Activated naive CD4-positive, alpha-beta T cell treated with anti-CD3 and anti-CD28 coated beads, Interleukin-2, amount 50 U/mL, for 24 hours (primary cell): ENCODE measurements around the gene STEAP2.
A peak's percentile ranks its signal among the peaks of the same experiment; 100 is the strongest.

Experiments used
- H3K27ac Mint-ChIP-seq: one replicate; pipeline ENCODE4 v1.8.0; 2021; ENCODE audit warnings: mild to moderate bottlenecking, mixed read lengths
- H3K27me3 Mint-ChIP-seq: one replicate; pipeline ENCODE4 v1.8.0; 2021; ENCODE audit warnings: mixed read lengths
- H3K36me3 Mint-ChIP-seq: one replicate; pipeline ENCODE4 v1.8.0; 2021; ENCODE audit warnings: mixed read lengths
- H3K4me1 Mint-ChIP-seq: one replicate; pipeline ENCODE4 v1.8.0; 2021; ENCODE audit warnings: mixed read lengths
- H3K4me3 Mint-ChIP-seq: one replicate; pipeline ENCODE4 v1.8.0; 2021; ENCODE audit warnings: mild to moderate bottlenecking, mixed read lengths
- H3K9me3 Mint-ChIP-seq: one replicate; pipeline ENCODE4 v1.8.0; 2021; ENCODE audit warnings: mixed read lengths

STEAP2 gene

GRCh38 chr7:90211391-90212148 lies at the start of gene STEAP2:
STEAP2 (plus strand) TSS chr7:90211740; CDS start chr7:90225083, 13,343 bp downstream.
- Mint-ChIP-seq H3K4me3 (peak within 1 kb of the TSS; percentile 40), H3K27ac (no peak within 1 kb of the TSS), H3K4me1 (peaks cover 5% of the 10 kb centered on the region), H3K36me3 (no peaks in the 10 kb centered on the region), H3K27me3 (peaks cover 14% of the 10 kb centered on the region), H3K9me3 (no peaks in the 10 kb centered on the region)

DNA sequence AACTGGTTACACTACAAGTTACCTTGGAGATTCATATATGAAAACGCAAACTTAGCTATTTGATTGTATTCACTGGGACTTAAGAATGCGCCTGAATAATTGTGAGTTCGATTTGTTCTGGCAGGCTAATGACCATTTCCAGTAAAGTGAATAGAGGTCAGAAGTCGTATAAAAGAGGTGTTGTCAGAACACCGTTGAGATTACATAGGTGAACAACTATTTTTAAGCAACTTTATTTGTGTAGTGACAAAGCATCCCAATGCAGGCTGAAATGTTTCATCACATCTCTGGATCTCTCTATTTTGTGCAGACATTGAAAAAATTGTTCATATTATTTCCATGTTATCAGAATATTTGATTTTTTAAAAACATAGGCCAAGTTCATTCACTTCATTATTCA lies 48.0 kb upstream of the STEAP2 start:
- no peak overlapping the region for H3K4me3 Mint-ChIP-seq
- H3K4me1 Mint-ChIP-seq, result no peaks in the 10 kb centered on the region
- H3K9me3 Mint-ChIP-seq, result no peaks in the 10 kb centered on the region
- no peak overlapping the region for H3K27ac Mint-ChIP-seq
- H3K36me3 Mint-ChIP-seq, result no peaks in the 10 kb centered on the region
- peaks cover 20% of the 10 kb centered on the region for H3K27me3 Mint-ChIP-seq

DNA sequence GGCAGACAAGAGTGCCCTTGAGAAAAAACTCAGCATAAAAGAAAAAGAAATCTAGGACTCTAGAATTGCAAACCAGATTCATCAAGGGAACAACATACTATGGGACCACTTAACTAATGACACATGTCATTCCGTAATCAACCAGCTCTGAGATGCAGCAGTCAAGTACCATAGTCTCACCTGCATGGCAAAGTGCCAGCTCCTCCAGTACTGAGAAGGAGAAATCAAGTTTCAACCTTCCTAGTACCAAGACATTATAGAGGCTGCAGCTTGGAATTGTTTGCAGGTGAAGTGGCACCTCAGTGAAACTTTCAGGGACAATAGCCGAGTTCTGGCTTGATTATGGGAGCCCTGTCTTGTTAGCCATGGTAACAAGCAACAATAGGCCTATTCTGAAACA lies 45.8 kb upstream of the STEAP2 start:
- no peaks in the 10 kb centered on the region for H3K4me1 Mint-ChIP-seq
- H3K27me3 Mint-ChIP-seq, result peaks cover 23% of the 10 kb centered on the region
- no peaks in the 10 kb centered on the region for H3K36me3 Mint-ChIP-seq
- H3K4me3 Mint-ChIP-seq, result no peak overlapping the region
- peaks cover 5% of the 10 kb centered on the region for H3K9me3 Mint-ChIP-seq
- no peak overlapping the region for H3K27ac Mint-ChIP-seq

- Mint-ChIP-seq H3K4me1 (no peaks in the 10 kb centered on the region), H3K4me3 (no peak overlapping the region), H3K36me3 (no peaks in the 10 kb centered on the region), H3K9me3 (peaks cover 5% of the 10 kb centered on the region), H3K27ac (no peak overlapping the region), H3K27me3 (peaks cover 27% of the 10 kb centered on the region)
These were observed 45.4 kb upstream of the STEAP2 start for GRCh38 chr7:90166153-90166552.

GRCh38 chr7:90167361-90167760 lies 44.2 kb upstream of the STEAP2 start:
- no peaks in the 10 kb centered on the region for H3K4me1 Mint-ChIP-seq
- H3K27me3 Mint-ChIP-seq, result peaks cover 36% of the 10 kb centered on the region
- H3K4me3 Mint-ChIP-seq, result no peak overlapping the region
- peaks cover 5% of the 10 kb centered on the region for H3K9me3 Mint-ChIP-seq
- H3K36me3 Mint-ChIP-seq, result no peaks in the 10 kb centered on the region
- H3K27ac Mint-ChIP-seq, result no peak overlapping the region

DNA sequence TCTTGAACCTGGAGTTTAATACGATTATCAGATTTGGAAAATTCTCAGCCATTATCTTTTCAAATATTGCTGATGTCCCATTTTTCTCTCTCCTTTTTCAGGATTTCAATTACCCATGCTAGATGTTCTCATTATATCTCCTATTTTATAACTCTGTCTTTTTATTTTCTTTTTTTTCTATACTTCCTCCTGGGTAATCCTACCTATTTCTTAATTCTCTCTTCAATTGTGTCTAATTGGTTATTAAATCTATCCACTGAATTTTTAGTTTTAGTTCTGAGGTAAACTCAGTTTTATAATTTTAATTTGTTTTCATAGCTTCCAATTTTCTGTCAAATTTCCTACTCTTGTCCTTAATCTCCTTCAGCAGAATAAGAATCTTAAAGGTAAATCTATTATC lies 41.6 kb upstream of the STEAP2 start:
- Mint-ChIP-seq H3K4me1 (no peaks in the 10 kb centered on the region), H3K27ac (no peak overlapping the region), H3K4me3 (no peak overlapping the region), H3K27me3 (peaks cover 32% of the 10 kb centered on the region), H3K36me3 (no peaks in the 10 kb centered on the region), H3K9me3 (peaks cover 5% of the 10 kb centered on the region)

DNA sequence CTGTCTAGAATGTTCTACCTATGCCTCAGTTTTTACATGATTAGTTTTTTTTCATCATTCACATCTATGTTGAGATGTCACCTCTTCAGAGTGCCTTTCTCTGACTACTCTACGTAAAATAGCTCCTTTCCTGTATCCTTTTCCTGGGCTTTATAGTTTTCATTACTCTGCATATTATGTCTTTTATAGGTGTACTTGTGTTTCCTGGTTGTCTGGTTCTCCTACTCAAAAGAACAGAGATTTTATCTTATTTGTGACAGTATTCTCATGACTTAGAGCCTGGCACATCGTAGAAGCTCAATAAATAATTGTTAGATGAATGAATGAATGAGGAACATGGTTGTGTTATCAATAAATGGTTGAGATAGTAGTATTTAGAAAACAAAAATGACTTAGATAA lies 39.4 kb upstream of the STEAP2 start:
- Mint-ChIP-seq H3K27me3 (peaks cover 25% of the 10 kb centered on the region), H3K9me3 (peaks cover 5% of the 10 kb centered on the region), H3K36me3 (no peaks in the 10 kb centered on the region), H3K27ac (no peak overlapping the region), H3K4me1 (no peaks in the 10 kb centered on the region), H3K4me3 (no peak overlapping the region)

- H3K27ac Mint-ChIP-seq, result no peak overlapping the region
- no peaks in the 10 kb centered on the region for H3K36me3 Mint-ChIP-seq
- peaks cover 5% of the 10 kb centered on the region for H3K9me3 Mint-ChIP-seq
- H3K4me3 Mint-ChIP-seq, result no peak overlapping the region
- no peaks in the 10 kb centered on the region for H3K4me1 Mint-ChIP-seq
- H3K27me3 Mint-ChIP-seq, result peaks cover 24% of the 10 kb centered on the region
These were observed 38.9 kb upstream of the STEAP2 start for GRCh38 chr7:90172624-90173023.

DNA sequence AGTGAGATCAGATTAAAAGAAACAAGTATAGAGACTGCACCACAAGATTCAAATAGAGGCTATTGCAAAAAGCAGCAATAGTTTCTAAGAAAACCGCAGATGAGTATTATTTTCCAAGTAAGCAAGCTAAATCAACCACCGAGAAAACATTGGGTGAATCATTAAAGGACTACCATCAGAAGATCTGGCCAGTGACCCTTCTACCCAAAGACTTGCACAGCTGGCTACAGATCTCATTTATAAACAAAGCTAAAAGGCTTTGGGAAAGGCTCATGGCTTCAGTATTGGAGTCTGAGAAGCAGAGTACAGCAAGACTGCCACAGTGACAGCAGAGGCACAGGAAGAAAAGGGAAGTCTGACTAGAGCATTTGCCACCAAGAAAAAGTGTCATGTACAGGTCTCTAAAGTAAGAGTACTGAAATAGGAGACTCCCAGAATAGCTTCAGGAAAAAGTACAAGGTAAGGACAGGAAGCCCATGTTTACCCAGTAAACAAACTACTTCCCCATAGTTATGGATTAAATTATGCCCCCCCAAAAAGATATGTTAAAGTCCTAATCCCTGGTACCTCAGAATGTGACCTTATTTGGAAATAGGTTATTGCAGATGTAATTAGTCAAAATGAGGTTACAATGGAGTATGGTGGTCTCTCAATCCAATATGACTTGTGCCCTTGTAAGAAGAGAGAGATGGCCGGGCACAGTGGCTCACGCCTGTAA lies 38.3 kb upstream of the STEAP2 start:
- no peak overlapping the region for H3K4me3 Mint-ChIP-seq
- H3K27me3 Mint-ChIP-seq, result peaks cover 24% of the 10 kb centered on the region
- no peaks in the 10 kb centered on the region for H3K36me3 Mint-ChIP-seq
- no peaks in the 10 kb centered on the region for H3K4me1 Mint-ChIP-seq
- H3K27ac Mint-ChIP-seq, result no peak overlapping the region
- H3K9me3 Mint-ChIP-seq, result peaks cover 5% of the 10 kb centered on the region

DNA sequence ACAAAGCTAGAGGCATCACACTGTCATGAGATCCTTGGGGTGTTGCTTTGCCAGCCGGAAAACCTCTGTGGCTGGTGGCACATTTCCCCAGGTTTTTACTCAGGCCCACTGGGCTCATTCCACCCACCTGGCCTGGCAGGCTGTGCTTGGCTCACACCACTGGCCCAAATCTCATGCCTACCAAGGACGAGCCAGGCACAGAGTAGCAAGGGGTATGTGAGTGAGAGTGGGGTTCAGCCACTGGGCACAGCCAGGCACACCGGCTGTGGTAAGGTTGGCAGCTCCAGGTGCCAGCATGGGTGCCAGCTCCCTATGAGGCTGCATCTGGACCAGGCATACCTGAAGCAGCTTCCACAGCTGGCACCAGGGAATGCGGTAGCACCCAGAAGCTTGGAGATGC lies 35.9 kb upstream of the STEAP2 start:
- Mint-ChIP-seq H3K4me1 (peaks cover 19% of the 10 kb centered on the region), H3K9me3 (no peaks in the 10 kb centered on the region), H3K27ac (no peak overlapping the region), H3K27me3 (peaks cover 20% of the 10 kb centered on the region), H3K4me3 (no peak overlapping the region), H3K36me3 (no peaks in the 10 kb centered on the region)

DNA sequence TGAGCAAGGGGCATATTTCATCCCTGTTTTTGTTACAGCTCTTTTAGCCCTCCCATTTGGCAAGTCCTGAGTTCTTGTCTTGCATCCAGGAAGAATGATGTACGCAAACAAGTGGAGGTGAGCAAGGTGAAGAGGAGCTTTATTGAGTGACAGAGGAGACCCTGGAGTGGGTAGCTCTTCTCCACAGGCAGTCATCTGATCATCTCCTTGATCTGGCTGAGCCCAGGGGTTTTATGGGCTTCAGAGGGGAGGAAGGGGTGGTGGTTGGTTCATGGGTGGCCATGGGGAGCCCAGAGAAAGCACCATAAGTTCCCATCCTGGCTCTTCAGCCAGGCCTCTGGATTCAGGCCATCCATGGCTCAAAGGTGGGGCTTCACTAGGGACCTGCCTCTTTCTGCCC lies 35.3 kb upstream of the STEAP2 start:
- H3K4me3 Mint-ChIP-seq, result no peak overlapping the region
- no peak overlapping the region for H3K27ac Mint-ChIP-seq
- H3K4me1 Mint-ChIP-seq, result peaks cover 19% of the 10 kb centered on the region
- H3K36me3 Mint-ChIP-seq, result no peaks in the 10 kb centered on the region
- H3K9me3 Mint-ChIP-seq, result no peaks in the 10 kb centered on the region
- peaks cover 15% of the 10 kb centered on the region for H3K27me3 Mint-ChIP-seq

- peaks cover 19% of the 10 kb centered on the region for H3K4me1 Mint-ChIP-seq
- no peak overlapping the region for H3K4me3 Mint-ChIP-seq
- peaks cover 3% of the 10 kb centered on the region for H3K27me3 Mint-ChIP-seq
- no peaks in the 10 kb centered on the region for H3K9me3 Mint-ChIP-seq
- no peak overlapping the region for H3K27ac Mint-ChIP-seq
- no peaks in the 10 kb centered on the region for H3K36me3 Mint-ChIP-seq
These were observed 33.4 kb upstream of the STEAP2 start for GRCh38 chr7:90178166-90178565.

DNA sequence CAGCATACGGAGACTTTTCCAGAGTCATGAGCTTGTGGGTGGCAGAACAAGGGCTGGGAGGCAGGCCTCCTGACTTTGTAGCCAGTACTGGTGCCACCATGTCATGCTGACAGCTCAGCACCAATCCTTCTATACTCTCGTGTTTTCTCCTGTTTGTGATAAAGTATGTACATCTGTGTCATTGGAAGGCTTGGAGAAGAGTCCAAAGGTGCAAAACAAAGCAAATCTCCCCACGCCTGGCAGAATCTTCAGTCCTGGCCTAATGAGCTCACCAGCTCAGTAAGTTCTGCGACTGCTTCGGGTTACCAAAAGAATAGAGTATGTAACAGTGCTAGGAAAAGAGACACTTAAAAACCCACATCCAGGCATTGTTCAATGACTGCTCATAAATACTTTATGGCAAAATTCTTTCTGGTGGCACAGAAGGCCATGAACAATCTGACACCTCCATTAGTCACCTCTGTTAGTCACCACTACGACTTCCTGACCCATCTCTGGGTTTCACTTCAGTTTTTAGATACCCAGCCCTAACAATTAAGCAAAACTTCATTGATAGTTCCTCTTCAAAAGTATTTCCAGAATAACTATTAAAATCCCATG lies 32.8 kb upstream of the STEAP2 start:
- H3K4me1 Mint-ChIP-seq, result peaks cover 19% of the 10 kb centered on the region
- H3K27me3 Mint-ChIP-seq, result peaks cover 3% of the 10 kb centered on the region
- H3K36me3 Mint-ChIP-seq, result no peaks in the 10 kb centered on the region
- peak overlapping the region; percentile 80 for H3K27ac Mint-ChIP-seq
- H3K9me3 Mint-ChIP-seq, result no peaks in the 10 kb centered on the region
- peak overlapping the region; percentile 53 for H3K4me3 Mint-ChIP-seq

DNA sequence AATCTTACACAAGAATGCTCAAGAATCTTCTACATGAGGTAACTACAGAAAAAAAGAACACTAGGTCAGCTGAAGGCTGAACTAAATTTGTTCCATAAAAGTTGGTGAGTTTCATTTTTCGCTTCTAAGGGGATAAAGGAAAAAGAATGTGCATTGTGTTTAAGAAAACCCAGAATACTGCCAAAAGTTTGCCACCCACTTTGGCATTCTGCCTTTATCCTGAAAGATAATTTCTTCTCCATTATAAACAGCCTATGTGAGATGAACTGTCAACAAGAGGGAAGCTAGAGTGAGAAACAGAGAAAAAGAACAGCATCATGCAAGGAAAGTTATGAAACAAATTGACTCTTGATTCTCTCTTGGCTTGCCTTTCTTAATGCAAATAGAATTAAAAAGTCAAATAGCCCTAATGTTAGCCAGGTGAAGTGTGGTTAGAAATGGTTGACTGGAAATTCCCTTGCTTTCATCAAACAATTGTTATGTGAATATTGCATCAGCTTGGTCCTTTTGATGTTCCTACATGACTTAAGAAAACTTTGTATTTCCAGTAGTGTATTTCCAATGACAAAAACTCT lies 31.4 kb upstream of the STEAP2 start:
- H3K27me3 Mint-ChIP-seq, result peaks cover 4% of the 10 kb centered on the region
- H3K4me3 Mint-ChIP-seq, result peak overlapping the region; percentile 15
- no peaks in the 10 kb centered on the region for H3K36me3 Mint-ChIP-seq
- peaks cover 19% of the 10 kb centered on the region for H3K4me1 Mint-ChIP-seq
- no peaks in the 10 kb centered on the region for H3K9me3 Mint-ChIP-seq
- peak overlapping the region; percentile 73 for H3K27ac Mint-ChIP-seq

DNA sequence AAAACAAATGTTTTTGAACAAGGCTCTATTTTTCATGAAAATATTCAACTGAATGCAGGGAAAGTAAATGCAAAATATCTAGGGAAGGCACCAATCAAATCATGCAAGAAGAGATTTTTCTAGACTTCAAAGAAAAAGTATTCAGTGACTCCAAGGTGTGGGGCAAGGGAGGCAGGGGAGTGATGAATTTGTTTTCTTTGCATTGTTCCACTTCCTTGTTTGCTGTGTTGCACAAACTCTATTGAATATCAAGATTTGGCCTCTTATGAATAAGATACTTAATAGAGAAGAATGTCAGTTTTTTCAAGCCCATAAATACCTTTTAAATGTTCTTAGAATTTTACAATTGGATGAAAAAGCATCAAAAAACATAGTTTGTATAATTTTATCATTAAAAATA lies 30.9 kb upstream of the STEAP2 start:
- peak overlapping the region; percentile 73 for H3K27ac Mint-ChIP-seq
- H3K4me1 Mint-ChIP-seq, result peaks cover 19% of the 10 kb centered on the region
- no peaks in the 10 kb centered on the region for H3K36me3 Mint-ChIP-seq
- peaks cover 4% of the 10 kb centered on the region for H3K27me3 Mint-ChIP-seq
- no peaks in the 10 kb centered on the region for H3K9me3 Mint-ChIP-seq
- peak overlapping the region; percentile 15 for H3K4me3 Mint-ChIP-seq

DNA sequence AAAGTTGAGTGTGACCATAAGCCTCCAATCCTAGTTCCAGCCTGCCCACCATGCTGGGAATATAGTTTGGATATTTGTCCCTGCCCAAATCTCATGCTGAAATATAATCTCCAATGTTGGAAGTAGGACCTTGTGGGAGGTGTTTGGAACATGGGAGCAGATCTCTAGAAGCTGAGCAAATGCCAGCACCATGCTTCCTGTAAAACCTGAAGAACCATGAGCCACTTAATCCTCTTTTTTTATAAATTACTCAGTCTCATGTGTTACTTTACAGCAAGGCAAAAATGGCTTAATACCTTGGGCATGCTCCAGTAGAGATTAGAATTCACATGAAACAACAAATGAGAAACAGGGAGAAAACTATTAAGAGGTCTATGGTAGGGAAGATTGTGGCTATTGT lies 30.1 kb upstream of the STEAP2 start:
- H3K4me1 Mint-ChIP-seq, result peaks cover 19% of the 10 kb centered on the region
- H3K4me3 Mint-ChIP-seq, result no peak overlapping the region
- H3K36me3 Mint-ChIP-seq, result no peaks in the 10 kb centered on the region
- no peak overlapping the region for H3K27ac Mint-ChIP-seq
- H3K9me3 Mint-ChIP-seq, result no peaks in the 10 kb centered on the region
- H3K27me3 Mint-ChIP-seq, result peaks cover 4% of the 10 kb centered on the region
